Measurements from ENCODE around the gene RPTOR.

The RPTOR gene

DNA sequence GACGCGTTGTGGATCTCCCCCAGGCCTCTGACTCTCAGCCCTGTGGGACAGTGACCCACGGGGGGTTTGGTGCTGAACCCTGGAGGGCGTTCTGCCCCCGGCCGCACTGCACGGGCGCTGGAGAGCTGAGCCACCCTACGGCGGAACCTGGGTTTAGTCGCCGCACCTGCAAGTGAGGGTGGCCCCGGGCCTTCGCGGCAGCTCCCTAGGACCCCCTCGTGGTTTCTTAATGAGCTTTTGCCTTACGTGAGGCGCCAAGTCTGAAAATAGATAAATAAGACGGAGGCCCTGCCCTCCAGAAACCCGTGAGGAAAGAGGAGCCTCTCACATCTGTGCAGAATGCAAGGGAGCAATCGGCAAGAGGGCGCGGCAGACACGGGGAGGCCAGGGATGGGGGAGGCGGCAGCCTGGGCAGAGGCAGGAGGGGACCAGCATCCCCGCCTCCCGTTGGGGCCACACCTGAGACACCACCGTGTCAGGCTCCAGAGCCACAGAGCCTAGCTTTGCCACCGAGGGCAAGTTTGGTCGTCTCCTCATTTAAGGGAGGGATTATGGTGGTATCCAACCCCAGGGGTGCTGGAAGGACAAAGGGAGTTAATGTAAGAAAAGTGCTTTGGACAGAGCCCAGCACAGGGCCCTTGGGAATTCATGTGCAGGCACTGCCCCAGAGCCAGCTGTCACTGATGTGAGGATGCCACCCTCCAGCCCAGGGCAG, 293.8 kb downstream of the RPTOR start:
- H3K4me1 ChIP-seq (ENCODE audit: control insufficient read depth, insufficient read depth, low read length) = peaks cover under 1% of the 10 kb centered on the region

DNA sequence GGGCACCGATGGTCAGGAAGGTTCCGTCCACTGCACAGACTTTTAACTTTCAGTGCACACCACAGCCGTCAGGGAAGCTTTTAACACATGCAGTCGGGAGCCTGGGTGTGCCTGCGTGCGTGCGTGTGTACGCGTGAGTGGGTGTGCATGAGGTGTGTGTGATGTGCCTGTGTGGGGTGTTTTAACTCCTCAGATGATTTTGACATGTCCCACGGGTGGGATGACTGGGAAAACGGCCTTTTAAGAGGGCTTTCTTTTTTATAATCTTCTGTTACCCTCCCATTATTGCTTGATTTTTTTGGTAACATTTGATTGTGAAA, 294.3 kb downstream of the RPTOR start:
- H3K36me3 ChIP-seq (ENCODE audit: control insufficient read depth, insufficient read depth, low read length) = peaks cover 10% of the 10 kb centered on the region
- H3K27me3 ChIP-seq (ENCODE audit: control insufficient read depth, insufficient read depth, low read length) = no peaks in the 10 kb centered on the region
- H3K4me1 ChIP-seq (ENCODE audit: control insufficient read depth, insufficient read depth, low read length) = no peaks in the 10 kb centered on the region
- no peak overlapping the region for H3K9ac ChIP-seq (ENCODE audit: low read length)
- H3K4me3 ChIP-seq (ENCODE audit: low read length) = no peak overlapping the region
- no peak overlapping the region for H3K27ac ChIP-seq (ENCODE audit: low read depth, low read length)

More for the DNA sequence above, 293.8 kb downstream of the RPTOR start:
- Histone ChIP-seq H3K9ac (ENCODE audit: low read length) (no peak overlapping the region), H3K36me3 (ENCODE audit: control insufficient read depth, insufficient read depth, low read length) (peaks cover 9% of the 10 kb centered on the region), H3K4me3 (ENCODE audit: low read length) (no peak overlapping the region), H3K27me3 (ENCODE audit: control insufficient read depth, insufficient read depth, low read length) (no peaks in the 10 kb centered on the region), H3K27ac (ENCODE audit: low read depth, low read length) (no peak overlapping the region)

GRCh38 chr17:80839511-80839941, 294.9 kb downstream of the RPTOR start:
- no peak overlapping the region for H3K27ac ChIP-seq (ENCODE audit: low read depth, low read length)
- no peak overlapping the region for H3K4me3 ChIP-seq (ENCODE audit: low read length)
- H3K9ac ChIP-seq (ENCODE audit: low read length) = no peak overlapping the region
- no peaks in the 10 kb centered on the region for H3K4me1 ChIP-seq (ENCODE audit: control insufficient read depth, insufficient read depth, low read length)
- H3K36me3 ChIP-seq (ENCODE audit: control insufficient read depth, insufficient read depth, low read length) = peaks cover 10% of the 10 kb centered on the region
- H3K27me3 ChIP-seq (ENCODE audit: control insufficient read depth, insufficient read depth, low read length) = no peaks in the 10 kb centered on the region

- no peaks in the 10 kb centered on the region for H3K27me3 ChIP-seq (ENCODE audit: control insufficient read depth, insufficient read depth, low read length)
- H3K9ac ChIP-seq (ENCODE audit: low read length) = no peak overlapping the region
- H3K27ac ChIP-seq (ENCODE audit: low read depth, low read length) = no peak overlapping the region
- no peak overlapping the region for H3K4me3 ChIP-seq (ENCODE audit: low read length)
- peaks cover 10% of the 10 kb centered on the region for H3K36me3 ChIP-seq (ENCODE audit: control insufficient read depth, insufficient read depth, low read length)
- H3K4me1 ChIP-seq (ENCODE audit: control insufficient read depth, insufficient read depth, low read length) = no peaks in the 10 kb centered on the region
Measured at GRCh38 chr17:80839970-80840369, 295.3 kb downstream of the RPTOR start.

GRCh38 chr17:80842456-80843013, 297.9 kb downstream of the RPTOR start:
- Histone ChIP-seq H3K27me3 (ENCODE audit: control insufficient read depth, insufficient read depth, low read length) (no peaks in the 10 kb centered on the region), H3K9ac (ENCODE audit: low read length) (no peak overlapping the region), H3K4me1 (ENCODE audit: control insufficient read depth, insufficient read depth, low read length) (no peaks in the 10 kb centered on the region), H3K4me3 (ENCODE audit: low read length) (no peak overlapping the region), H3K36me3 (ENCODE audit: control insufficient read depth, insufficient read depth, low read length) (peaks cover 7% of the 10 kb centered on the region), H3K27ac (ENCODE audit: low read depth, low read length) (no peak overlapping the region)

GRCh38 chr17:80843741-80844156, 299.1 kb downstream of the RPTOR start:
- Histone ChIP-seq H3K27me3 (ENCODE audit: control insufficient read depth, insufficient read depth, low read length) (no peaks in the 10 kb centered on the region), H3K36me3 (ENCODE audit: control insufficient read depth, insufficient read depth, low read length) (peaks cover 7% of the 10 kb centered on the region), H3K4me3 (ENCODE audit: low read length) (no peak overlapping the region), H3K4me1 (ENCODE audit: control insufficient read depth, insufficient read depth, low read length) (no peaks in the 10 kb centered on the region), H3K9ac (ENCODE audit: low read length) (no peak overlapping the region), H3K27ac (ENCODE audit: low read depth, low read length) (no peak overlapping the region)

DNA sequence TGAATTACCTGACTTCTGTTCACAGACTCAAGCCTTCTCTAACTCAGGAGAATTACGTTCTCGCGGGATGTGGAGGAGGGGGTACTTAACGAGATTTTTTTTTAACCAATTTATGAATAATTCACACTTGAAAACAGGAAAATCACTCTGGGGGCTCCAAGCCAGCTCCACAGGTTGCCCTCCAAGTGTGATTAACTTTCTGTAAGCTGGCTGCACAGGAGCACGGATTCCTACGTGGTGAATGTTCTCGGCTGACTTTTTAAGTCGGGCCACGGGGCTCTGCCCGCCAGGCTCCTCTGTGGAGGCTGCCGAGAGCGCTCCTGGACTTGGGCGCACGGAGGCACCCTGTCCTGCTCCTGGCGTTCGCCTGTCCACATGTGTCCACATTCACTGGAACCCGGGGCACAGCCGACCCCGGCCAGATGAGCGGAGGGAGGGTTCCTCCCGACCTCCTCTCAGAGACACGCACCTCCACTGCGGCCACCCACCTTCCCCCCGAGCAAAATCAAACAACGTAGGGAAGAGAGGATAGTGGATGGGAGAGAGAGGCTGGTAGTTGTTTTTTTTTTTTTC, 299.9 kb downstream of the RPTOR start:
- no peaks in the 10 kb centered on the region for H3K27me3 ChIP-seq (ENCODE audit: control insufficient read depth, insufficient read depth, low read length)
- H3K36me3 ChIP-seq (ENCODE audit: control insufficient read depth, insufficient read depth, low read length) = peaks cover 7% of the 10 kb centered on the region
- H3K4me1 ChIP-seq (ENCODE audit: control insufficient read depth, insufficient read depth, low read length) = no peaks in the 10 kb centered on the region
- H3K27ac ChIP-seq (ENCODE audit: low read depth, low read length) = no peak overlapping the region
- no peak overlapping the region for H3K4me3 ChIP-seq (ENCODE audit: low read length)
- H3K9ac ChIP-seq (ENCODE audit: low read length) = no peak overlapping the region

GRCh38 chr17:80845069-80845862, 300.6 kb downstream of the RPTOR start:
- Histone ChIP-seq H3K27ac (ENCODE audit: low read depth, low read length) (no peak overlapping the region), H3K36me3 (ENCODE audit: control insufficient read depth, insufficient read depth, low read length) (peaks cover 5% of the 10 kb centered on the region), H3K4me3 (ENCODE audit: low read length) (no peak overlapping the region)

GRCh38 chr17:80845863-80846671, 301.4 kb downstream of the RPTOR start:
- Histone ChIP-seq H3K4me3 (ENCODE audit: low read length) (no peak overlapping the region), H3K4me1 (ENCODE audit: control insufficient read depth, insufficient read depth, low read length) (no peaks in the 10 kb centered on the region), H3K27ac (ENCODE audit: low read depth, low read length) (no peak overlapping the region), H3K27me3 (ENCODE audit: control insufficient read depth, insufficient read depth, low read length) (no peaks in the 10 kb centered on the region), H3K36me3 (ENCODE audit: control insufficient read depth, insufficient read depth, low read length) (peaks cover 5% of the 10 kb centered on the region), H3K9ac (ENCODE audit: low read length) (no peak overlapping the region)

More at GRCh38 chr17:80845069-80845862, 300.6 kb downstream of the RPTOR start:
- Histone ChIP-seq H3K27me3 (ENCODE audit: control insufficient read depth, insufficient read depth, low read length) (no peaks in the 10 kb centered on the region), H3K4me1 (ENCODE audit: control insufficient read depth, insufficient read depth, low read length) (no peaks in the 10 kb centered on the region), H3K9ac (ENCODE audit: low read length) (no peak overlapping the region)

- Histone ChIP-seq H3K27ac (ENCODE audit: low read depth, low read length) (no peak overlapping the region), H3K27me3 (ENCODE audit: control insufficient read depth, insufficient read depth, low read length) (no peaks in the 10 kb centered on the region), H3K36me3 (ENCODE audit: control insufficient read depth, insufficient read depth, low read length) (peaks cover 5% of the 10 kb centered on the region), H3K9ac (ENCODE audit: low read length) (no peak overlapping the region), H3K4me3 (ENCODE audit: low read length) (no peak overlapping the region), H3K4me1 (ENCODE audit: control insufficient read depth, insufficient read depth, low read length) (no peaks in the 10 kb centered on the region)
Measured at GRCh38 chr17:80846932-80847331, 302.3 kb downstream of the RPTOR start.

DNA sequence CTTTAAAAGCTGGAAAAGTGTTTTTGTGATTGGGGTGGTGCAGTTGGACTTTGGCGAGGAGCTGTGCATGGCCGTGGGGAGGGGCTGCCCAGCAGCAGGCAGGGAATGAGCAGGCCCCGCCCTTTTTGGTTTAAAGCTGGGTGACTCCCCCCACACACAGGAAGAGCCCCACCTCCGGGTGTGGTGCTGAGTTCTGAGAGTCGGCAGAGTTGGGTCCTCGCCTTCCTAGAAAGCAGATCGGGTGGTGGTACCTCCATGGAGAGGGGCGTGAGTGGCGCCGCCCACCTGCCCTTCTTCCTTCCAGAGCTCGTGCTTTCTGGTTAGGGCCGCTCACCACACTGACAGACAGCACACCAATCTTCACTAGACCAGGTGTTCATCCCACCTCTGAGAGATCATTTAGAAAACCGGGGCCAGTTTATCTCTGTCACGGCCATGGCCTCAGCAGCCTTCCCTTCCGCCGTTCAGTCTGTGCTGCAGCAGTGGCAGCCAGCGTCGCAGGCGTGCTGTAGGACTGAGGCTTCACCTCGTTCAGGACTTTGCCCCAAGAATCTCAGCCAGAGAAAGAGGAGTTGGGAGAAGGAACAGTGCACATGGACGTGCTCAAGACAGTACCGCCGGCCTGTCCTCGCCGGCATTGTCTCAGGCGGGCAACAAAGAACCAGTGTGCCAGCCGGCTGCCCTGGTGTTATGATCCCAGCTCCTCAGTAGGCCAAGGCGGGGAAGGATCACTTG, 303.0 kb downstream of the RPTOR start:
- no peaks in the 10 kb centered on the region for H3K27me3 ChIP-seq (ENCODE audit: control insufficient read depth, insufficient read depth, low read length)
- H3K9ac ChIP-seq (ENCODE audit: low read length) = no peak overlapping the region
- H3K36me3 ChIP-seq (ENCODE audit: control insufficient read depth, insufficient read depth, low read length) = peaks cover 3% of the 10 kb centered on the region
- peak overlapping the region; percentile 7 for H3K4me3 ChIP-seq (ENCODE audit: low read length)
- no peak overlapping the region for H3K27ac ChIP-seq (ENCODE audit: low read depth, low read length)
- H3K4me1 ChIP-seq (ENCODE audit: control insufficient read depth, insufficient read depth, low read length) = no peaks in the 10 kb centered on the region

All from rectal smooth muscle tissue (tissue), 1 donor.